Measurements from ENCODE around the gene FAM163B.

Gene FAM163B

DNA sequence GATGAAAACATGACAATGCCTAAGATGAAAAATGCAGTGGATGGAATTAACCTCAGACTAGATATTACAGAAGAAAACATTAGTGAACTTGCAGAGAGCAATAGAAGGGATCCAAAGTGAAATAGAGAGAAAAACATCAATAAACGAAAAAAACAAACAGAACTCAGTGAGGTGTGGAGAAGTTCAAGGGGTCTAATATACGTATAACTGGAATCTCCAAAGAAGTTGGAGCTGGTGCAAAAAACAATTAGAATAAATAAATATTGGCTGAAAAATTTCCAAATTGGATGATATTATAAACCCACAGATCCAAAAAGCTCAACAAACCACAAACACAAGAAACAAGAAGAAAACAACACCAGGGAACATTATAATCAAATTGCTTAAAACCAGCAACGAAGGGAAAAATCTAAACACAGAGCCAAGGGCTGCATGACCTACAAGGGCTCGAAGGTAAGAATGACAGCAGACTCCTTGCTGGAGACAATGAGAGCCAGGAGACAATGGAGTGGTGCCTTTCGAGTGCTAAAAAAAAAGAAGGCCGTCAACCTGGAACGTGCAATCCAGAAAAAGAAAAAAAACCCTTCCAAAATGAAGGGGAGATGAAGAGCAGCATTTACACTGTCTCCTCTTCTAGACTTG is 11.8 kb downstream of the FAM163B start:
- TF ChIP-seq, protein P1, sequence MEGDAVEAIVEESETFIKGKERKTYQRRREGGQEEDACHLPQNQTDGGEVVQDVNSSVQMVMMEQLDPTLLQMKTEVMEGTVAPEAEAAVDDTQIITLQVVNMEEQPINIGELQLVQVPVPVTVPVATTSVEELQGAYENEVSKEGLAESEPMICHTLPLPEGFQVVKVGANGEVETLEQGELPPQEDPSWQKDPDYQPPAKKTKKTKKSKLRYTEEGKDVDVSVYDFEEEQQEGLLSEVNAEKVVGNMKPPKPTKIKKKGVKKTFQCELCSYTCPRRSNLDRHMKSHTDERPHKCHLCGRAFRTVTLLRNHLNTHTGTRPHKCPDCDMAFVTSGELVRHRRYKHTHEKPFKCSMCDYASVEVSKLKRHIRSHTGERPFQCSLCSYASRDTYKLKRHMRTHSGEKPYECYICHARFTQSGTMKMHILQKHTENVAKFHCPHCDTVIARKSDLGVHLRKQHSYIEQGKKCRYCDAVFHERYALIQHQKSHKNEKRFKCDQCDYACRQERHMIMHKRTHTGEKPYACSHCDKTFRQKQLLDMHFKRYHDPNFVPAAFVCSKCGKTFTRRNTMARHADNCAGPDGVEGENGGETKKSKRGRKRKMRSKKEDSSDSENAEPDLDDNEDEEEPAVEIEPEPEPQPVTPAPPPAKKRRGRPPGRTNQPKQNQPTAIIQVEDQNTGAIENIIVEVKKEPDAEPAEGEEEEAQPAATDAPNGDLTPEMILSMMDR (IDR thresholded peaks at IDR 0.05; ENCODE audit: extremely low read depth, missing control alignments) = no peak
- no peak for DNase-seq (ENCODE audit: low spot score)

DNA sequence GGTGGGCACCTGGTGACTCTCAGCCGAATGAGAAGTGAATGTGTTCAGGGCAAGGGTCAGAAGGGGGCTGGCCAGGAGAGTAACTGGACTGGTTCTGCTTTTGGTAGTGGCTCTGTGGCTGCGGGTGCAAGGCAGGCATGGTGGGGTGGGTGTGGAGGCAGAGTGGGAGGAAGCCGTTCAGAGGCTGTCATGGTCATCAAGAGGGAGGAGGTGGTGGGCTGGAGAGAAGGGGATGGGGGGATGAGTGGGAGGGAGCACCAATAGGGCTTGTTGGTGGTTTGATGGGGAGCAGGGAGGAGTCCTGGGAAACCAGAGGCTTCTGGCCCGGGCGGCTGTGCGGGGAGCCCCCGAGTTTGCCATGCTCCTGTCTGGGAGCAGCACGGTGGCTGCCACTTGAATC is 13.3 kb downstream of the FAM163B start:
- TF ChIP-seq, protein P1 (IDR thresholded peaks at IDR 0.05; ENCODE audit: extremely low read depth, missing control alignments) = no peak
- DNase-seq (ENCODE audit: low spot score) = no peak

DNA sequence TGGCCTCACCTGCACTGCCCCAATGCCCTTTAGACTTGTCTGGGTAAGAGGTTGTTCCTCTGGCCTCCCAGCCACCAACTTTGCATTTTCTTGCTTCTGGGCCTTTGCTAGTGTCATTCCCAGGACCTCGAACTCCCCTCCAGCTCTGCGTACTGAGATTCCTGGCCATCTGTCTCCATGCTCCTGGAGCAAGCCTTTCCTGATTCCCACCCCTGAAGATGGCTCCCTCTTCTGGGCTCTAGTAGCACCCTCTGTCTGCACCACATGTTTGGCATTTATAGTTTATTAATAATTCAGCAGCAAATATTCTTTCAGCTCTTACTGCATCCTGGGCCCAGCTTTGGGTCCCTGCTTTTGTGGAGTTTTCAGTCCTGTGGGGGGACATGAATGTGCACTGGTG is 14.9 kb downstream of the FAM163B start:
- no peak for DNase-seq (ENCODE audit: low spot score)
- TF ChIP-seq, protein P1 (IDR thresholded peaks at IDR 0.05; ENCODE audit: extremely low read depth, missing control alignments) = no peak

DNA sequence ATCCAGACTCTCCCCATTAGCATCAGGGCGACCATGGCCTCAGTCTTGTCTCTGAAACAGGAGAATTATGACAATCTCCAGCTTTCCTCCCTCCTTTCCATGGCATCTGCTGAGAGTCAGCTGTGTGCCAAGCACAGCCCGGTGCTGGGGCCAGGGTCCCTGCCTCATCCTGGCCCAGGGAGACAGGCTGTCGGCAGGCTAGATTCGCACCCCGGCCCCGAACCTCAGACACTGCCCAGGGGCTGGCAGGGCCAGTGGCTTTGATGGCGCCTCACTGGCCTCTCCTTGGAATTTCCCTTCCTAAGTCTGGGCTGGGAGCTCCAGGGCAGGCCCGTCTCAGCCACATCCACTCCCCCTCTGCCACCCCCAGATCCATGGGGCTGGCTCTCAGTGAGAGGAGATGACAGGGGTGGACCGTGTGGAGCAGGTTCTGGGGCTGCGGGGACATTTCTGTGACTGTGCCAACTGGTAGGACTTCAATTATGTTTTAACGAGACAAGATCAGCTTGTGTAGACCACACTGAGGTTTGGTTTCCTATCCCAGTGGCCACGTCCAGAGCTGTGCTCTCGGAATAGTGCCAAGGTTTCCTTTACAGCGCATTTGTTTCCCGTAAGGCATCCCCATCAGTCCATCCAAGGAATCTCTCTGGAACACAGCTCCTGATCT is 15.5 kb downstream of the FAM163B start:
- no peak for DNase-seq (ENCODE audit: low spot score)
- TF ChIP-seq, protein P1 (IDR thresholded peaks at IDR 0.05; ENCODE audit: extremely low read depth, missing control alignments) = no peak

DNA sequence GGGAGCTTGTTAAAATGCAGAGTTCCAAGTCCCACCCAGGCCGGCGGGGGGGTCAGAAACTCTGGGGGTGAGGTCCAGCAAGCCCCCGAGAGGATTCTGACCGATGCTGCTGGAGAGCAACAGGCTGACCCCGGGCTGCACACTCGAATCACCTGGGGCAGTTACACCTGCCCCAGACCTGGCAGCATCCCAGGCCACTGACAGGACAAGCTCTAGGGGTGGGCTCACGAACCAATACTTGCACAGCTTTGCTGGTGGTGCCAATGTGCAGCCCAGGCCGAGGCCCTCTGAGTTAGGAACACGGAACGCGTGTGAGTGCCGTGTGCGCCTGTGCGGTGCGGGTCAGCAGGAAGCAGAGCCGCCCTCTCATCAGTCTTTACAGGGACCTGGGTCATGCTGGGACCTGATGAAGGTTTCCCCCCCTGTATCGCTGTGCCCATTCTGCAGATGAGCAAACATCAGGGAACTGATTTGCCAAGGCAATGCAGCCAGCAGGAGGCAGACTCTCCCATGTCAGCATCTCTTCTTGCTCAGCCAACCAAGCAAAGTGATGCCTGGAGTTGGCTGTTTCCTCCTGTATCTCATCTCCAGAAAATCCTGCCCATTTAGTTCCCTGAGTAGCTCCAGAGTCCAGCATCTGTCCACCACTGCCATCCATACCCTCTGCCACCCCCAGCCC is 16.3 kb downstream of the FAM163B start:
- DNase-seq (ENCODE audit: low spot score) = no peak
- TF ChIP-seq, protein P1 (IDR thresholded peaks at IDR 0.05; ENCODE audit: extremely low read depth, missing control alignments) = peak; percentile 15

DNA sequence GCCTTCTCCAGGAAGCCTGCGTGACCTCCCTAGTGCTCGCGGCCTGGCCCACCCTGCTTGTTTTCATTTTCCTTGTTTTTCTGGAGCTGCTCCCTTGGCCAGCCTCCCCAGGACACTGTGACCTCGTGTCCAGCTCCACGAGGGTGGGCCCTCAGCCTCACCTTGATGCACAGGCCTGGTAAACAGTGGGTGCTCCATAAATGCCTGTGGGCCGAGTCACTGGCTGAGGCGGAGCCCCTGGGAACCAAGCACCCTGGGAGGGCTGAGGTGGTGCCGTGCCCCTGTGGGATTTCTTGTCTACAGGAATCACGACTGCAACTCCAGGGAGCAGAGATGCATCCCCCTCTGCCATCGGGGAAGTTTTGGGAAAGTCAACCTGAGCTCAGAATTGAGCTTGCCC is 17.2 kb downstream of the FAM163B start:
- DNase-seq (ENCODE audit: low spot score) = no peak
- TF ChIP-seq, protein P1 (IDR thresholded peaks at IDR 0.05; ENCODE audit: extremely low read depth, missing control alignments) = no peak
